ENCODE results near the gene ATF3. TPM values are rescaled to one million over a fixed set of nuclear protein-coding genes. Genes with fewer than 3 reads are reported as not detected.
A peak's percentile ranks its signal among the peaks of the same experiment; 100 is the strongest.

Gene ATF3
- polyA plus RNA-seq, 3 donors = 10.4 to 227 (median 13.3) TPM

DNA sequence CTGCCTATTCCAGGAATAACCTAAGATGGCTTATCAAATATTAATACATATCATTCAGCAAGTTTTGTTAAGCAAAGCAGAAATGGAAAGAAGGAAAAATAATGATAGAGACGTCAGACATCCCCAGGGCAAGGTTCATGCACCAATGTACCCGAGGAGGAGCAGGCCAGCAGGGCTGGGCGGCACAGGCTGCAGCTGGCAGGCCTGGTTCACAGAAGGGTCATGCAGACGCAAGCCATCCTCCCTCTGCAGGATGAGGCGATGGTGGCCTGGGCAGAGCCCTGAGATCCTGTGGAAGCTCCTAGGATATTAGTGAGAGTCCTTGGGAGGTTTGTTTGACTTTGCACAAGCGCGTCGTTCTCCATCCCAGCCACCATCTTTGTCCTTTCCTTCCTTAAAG, 61.0 kb downstream of the ATF3 start:
- Histone ChIP-seq H4K20me1 (ENCODE audit: insufficient read depth, low read length) (no peaks in the 10 kb centered on the region), H3K9ac (ENCODE audit: insufficient read depth, low read length, poor library complexity, severe bottlenecking) (no peak overlapping the region), H3K27ac (ENCODE audit: low read depth in 1 of 2, low read length in 2 of 2) (no peak overlapping the region), H3K4me1 (ENCODE audit: control insufficient read depth in 1 of 2, insufficient read depth in 2 of 2, low read length in 2 of 2) (peaks cover 60 to 76% of the 10 kb centered on the region in 2 donors), H2AFZ (ENCODE audit: insufficient read depth, low read depth, low read length, poor library complexity, severe bottlenecking) (no peak overlapping the region), H3K79me2 (ENCODE audit: insufficient read depth, low read length) (no peaks in the 10 kb centered on the region), H3K27me3 (ENCODE audit: control insufficient read depth in 2 of 2, insufficient read depth in 2 of 2, low read length in 2 of 2) (no peaks in the 10 kb centered on the region), H3K36me3 (replicated peaks in 1 of 2; ENCODE audit: control insufficient read depth in 1 of 2, insufficient read depth in 2 of 2, low read length in 2 of 2) (no peaks in the 10 kb centered on the region), H3K9me3 (replicated peaks in 1 of 2; ENCODE audit: control insufficient read depth in 1 of 2, insufficient read depth in 1 of 2, low read length in 2 of 2) (no peaks in the 10 kb centered on the region), H3K4me2 (replicated peaks; ENCODE audit: extremely low read depth, low read length, poor library complexity, severe bottlenecking) (no peak overlapping the region), H3K4me3 (replicated peaks in 1 of 3; ENCODE audit: low read depth in 2 of 3, low read length in 3 of 3) (no peak overlapping the region)
- DNase-seq = no peak
- 95% methylated on average over 5 of the region's 8 CpGs for WGBS (ENCODE audit: insufficient coverage)
- intact Hi-C loops (cut with micrococcal nuclease) = loop anchor here (5.0 to 10.0 kb wide), 5 partner anchors 33 to 123 kb away; partner anchors contain the start of genes NSL1 (in 1 of the 2) and TATDN3 (in 1 of the 2)
- H3K36me3 Mint-ChIP-seq = no peaks in the 10 kb centered on the region
- peaks cover 0 to 2% (median 0%) of the 10 kb centered on the region in 7 donors for H3K9me3 Mint-ChIP-seq
- peak overlapping the region in 5 of 7 donors; percentile 25 to 93 (median 81) for H3K27ac Mint-ChIP-seq
- H3K4me3 Mint-ChIP-seq = no peak overlapping the region
- TF ChIP-seq, protein P1, sequence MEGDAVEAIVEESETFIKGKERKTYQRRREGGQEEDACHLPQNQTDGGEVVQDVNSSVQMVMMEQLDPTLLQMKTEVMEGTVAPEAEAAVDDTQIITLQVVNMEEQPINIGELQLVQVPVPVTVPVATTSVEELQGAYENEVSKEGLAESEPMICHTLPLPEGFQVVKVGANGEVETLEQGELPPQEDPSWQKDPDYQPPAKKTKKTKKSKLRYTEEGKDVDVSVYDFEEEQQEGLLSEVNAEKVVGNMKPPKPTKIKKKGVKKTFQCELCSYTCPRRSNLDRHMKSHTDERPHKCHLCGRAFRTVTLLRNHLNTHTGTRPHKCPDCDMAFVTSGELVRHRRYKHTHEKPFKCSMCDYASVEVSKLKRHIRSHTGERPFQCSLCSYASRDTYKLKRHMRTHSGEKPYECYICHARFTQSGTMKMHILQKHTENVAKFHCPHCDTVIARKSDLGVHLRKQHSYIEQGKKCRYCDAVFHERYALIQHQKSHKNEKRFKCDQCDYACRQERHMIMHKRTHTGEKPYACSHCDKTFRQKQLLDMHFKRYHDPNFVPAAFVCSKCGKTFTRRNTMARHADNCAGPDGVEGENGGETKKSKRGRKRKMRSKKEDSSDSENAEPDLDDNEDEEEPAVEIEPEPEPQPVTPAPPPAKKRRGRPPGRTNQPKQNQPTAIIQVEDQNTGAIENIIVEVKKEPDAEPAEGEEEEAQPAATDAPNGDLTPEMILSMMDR (IDR thresholded peaks at IDR 0.05) = no peak
- peaks cover 64% of the 10 kb centered on the region for H3K4me1 Mint-ChIP-seq
- H3K27me3 Mint-ChIP-seq (ENCODE audit: low read depth in 3 of 3) = peaks cover 0 to 5% (median 4%) of the 10 kb centered on the region in 3 donors

DNA sequence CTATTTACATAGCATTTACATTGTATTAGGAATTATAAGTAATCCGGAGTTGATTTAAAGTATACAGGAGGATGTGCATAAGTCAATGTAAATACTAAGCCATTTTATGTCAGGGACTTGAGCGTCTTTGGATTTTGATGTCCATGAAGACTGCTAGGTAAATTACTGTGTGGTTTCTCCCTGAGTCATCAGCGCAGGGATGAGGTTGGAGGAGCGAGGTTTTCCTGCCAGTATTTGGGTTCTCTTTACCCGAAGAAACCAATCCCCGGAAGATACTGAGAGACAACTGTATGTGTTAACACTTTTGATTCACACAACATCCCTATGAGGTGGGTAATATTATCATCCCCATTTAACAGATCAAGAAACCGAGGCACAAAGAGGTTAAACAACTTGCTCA, 61.7 kb downstream of the ATF3 start:
- WGBS (ENCODE audit: insufficient coverage) = 60% methylated on average over 1 of the region's 7 CpGs
- no peak overlapping the region for H3K9ac ChIP-seq (ENCODE audit: insufficient read depth, low read length, poor library complexity, severe bottlenecking)
- intact Hi-C loops (cut with micrococcal nuclease) = loop anchor here in 1 of 2 donors (5.0 kb wide), 1 partner anchor 82 kb away; no protein-coding TSS in a partner anchor
- H3K4me3 ChIP-seq (replicated peaks in 1 of 3; ENCODE audit: low read depth in 2 of 3, low read length in 3 of 3) = peak overlapping the region in 1 of 3 experiments; percentile 26
- H3K79me2 ChIP-seq (ENCODE audit: insufficient read depth, low read length) = no peaks in the 10 kb centered on the region
- no peaks in the 10 kb centered on the region for H3K36me3 ChIP-seq (replicated peaks in 1 of 2; ENCODE audit: control insufficient read depth in 1 of 2, insufficient read depth in 2 of 2, low read length in 2 of 2)
- H3K9me3 ChIP-seq (replicated peaks in 1 of 2; ENCODE audit: control insufficient read depth in 1 of 2, insufficient read depth in 1 of 2, low read length in 2 of 2) = no peaks in the 10 kb centered on the region
- H3K27me3 Mint-ChIP-seq (ENCODE audit: low read depth in 3 of 3) = peaks cover 0 to 5% (median 4%) of the 10 kb centered on the region in 3 donors
- peak overlapping the region; percentile 87 to 97 (median 94) for H3K27ac Mint-ChIP-seq
- H3K4me1 ChIP-seq (ENCODE audit: control insufficient read depth in 1 of 2, insufficient read depth in 2 of 2, low read length in 2 of 2) = peaks cover 60 to 76% of the 10 kb centered on the region in 2 donors
- H2AFZ ChIP-seq (ENCODE audit: insufficient read depth, low read depth, low read length, poor library complexity, severe bottlenecking) = no peak overlapping the region
- TF ChIP-seq, protein P1 (IDR thresholded peaks at IDR 0.05) = no peak
- H3K9me3 Mint-ChIP-seq = peaks cover 0 to 2% (median 0%) of the 10 kb centered on the region in 7 donors
- peak overlapping the region; percentile 47 for H3K4me2 ChIP-seq (replicated peaks; ENCODE audit: extremely low read depth, low read length, poor library complexity, severe bottlenecking)
- H3K4me1 Mint-ChIP-seq = peaks cover 62% of the 10 kb centered on the region
- H4K20me1 ChIP-seq (ENCODE audit: insufficient read depth, low read length) = no peaks in the 10 kb centered on the region
- H3K27ac ChIP-seq (ENCODE audit: low read depth in 1 of 2, low read length in 2 of 2) = peak overlapping the region; percentile 45 to 70
- no peaks in the 10 kb centered on the region for H3K36me3 Mint-ChIP-seq
- no peak for DNase-seq
- H3K27me3 ChIP-seq (ENCODE audit: control insufficient read depth in 2 of 2, insufficient read depth in 2 of 2, low read length in 2 of 2) = no peaks in the 10 kb centered on the region
- H3K4me3 Mint-ChIP-seq = no peak overlapping the region

Other genes starting within 250 kb of the ATF3 start
- gene PACC1, start 193.9 kb upstream of the ATF3 start, polyA plus RNA-seq = 10 to 100 TPM; 14.0 to 16.6 (median 14.7) TPM
- 10 to 100 TPM in 2 of 3 donors, 1 to 10 TPM in 1; 9.7 to 56.4 (median 42.3) TPM for gene NENF, start 175.8 kb upstream of the ATF3 start, polyA plus RNA-seq
- gene BATF3, start 91.1 kb downstream of the ATF3 start, polyA plus RNA-seq = 10 to 100 TPM in 2 of 3 donors, 1 to 10 TPM in 1; 9.3 to 34.7 (median 15.1) TPM
- gene NSL1, start 183.0 kb downstream of the ATF3 start, polyA plus RNA-seq = 10 to 100 TPM; 16.8 to 80.3 (median 62.3) TPM
- 10 to 100 TPM; 12.1 to 34.3 (median 31.4) TPM for gene TATDN3, start 183.1 kb downstream of the ATF3 start, polyA plus RNA-seq
- gene SPATA45, start 238.9 kb downstream of the ATF3 start, polyA plus RNA-seq = under 1 TPM in 1 of 3 donors, not detected in 2; 0.29 TPM
- gene FLVCR1, start 249.5 kb downstream of the ATF3 start, polyA plus RNA-seq = 1 to 10 TPM; 1.8 to 5.5 (median 2.8) TPM